C4-2B (cell line): ENCODE results near the gene AUTS2.

Experiments
- ZFX ChIP-seq: fragments of 450-650 bp; IDR thresholded peaks from 2 replicates; pipeline ENCODE4 v1.6.1; 2017
- TF ChIP-seq, protein P1 (sequence below): fragments of 450-650 bp; conservative IDR thresholded peaks from 2 replicates; pipeline ENCODE4 v1.5.1; 2017; ENCODE audit warnings: mild to moderate bottlenecking

DNA sequence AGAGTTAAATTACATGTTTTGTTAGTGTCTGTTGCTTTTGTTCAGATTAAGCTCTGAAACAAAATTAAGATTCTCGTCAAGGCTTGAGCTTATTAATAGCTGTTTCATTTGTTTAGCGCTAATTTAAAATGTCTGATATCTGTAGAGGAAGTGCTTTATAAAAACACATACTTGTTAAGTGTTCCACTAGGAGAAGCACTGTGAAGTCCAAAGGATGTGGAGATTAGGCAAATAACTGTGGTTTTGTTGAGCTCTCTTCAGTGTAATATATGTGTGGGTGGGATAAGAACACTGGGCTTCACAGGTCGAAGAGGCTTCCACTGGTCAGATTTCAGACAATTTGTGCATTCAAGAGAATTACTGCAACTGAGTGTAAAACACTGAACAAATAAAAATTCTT lies 242.0 kb downstream of the AUTS2 start:
- TF ChIP-seq, protein P1, sequence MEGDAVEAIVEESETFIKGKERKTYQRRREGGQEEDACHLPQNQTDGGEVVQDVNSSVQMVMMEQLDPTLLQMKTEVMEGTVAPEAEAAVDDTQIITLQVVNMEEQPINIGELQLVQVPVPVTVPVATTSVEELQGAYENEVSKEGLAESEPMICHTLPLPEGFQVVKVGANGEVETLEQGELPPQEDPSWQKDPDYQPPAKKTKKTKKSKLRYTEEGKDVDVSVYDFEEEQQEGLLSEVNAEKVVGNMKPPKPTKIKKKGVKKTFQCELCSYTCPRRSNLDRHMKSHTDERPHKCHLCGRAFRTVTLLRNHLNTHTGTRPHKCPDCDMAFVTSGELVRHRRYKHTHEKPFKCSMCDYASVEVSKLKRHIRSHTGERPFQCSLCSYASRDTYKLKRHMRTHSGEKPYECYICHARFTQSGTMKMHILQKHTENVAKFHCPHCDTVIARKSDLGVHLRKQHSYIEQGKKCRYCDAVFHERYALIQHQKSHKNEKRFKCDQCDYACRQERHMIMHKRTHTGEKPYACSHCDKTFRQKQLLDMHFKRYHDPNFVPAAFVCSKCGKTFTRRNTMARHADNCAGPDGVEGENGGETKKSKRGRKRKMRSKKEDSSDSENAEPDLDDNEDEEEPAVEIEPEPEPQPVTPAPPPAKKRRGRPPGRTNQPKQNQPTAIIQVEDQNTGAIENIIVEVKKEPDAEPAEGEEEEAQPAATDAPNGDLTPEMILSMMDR, result no peak
- TF ChIP-seq ZFX, result no peak
